HG02763 (cell line): ENCODE data around the gene SLC7A1.

ENCODE experiments used
- ATAC-seq: cut with Tn5 transposase; IDR thresholded peaks from one replicate; pipeline ENCODE4 v1.9.1; 2021; ENCODE audit warnings: mild to moderate bottlenecking, moderate library complexity; ENCODE audit not compliant: unreplicated experiment

Gene SLC7A1

GRCh38 chr13:29511980-29512379, 83.5 kb downstream of the SLC7A1 start:
- ATAC-seq: no peak

GRCh38 chr13:29511106-29511796, 84.2 kb downstream of the SLC7A1 start:
- ATAC-seq: no peak

DNA sequence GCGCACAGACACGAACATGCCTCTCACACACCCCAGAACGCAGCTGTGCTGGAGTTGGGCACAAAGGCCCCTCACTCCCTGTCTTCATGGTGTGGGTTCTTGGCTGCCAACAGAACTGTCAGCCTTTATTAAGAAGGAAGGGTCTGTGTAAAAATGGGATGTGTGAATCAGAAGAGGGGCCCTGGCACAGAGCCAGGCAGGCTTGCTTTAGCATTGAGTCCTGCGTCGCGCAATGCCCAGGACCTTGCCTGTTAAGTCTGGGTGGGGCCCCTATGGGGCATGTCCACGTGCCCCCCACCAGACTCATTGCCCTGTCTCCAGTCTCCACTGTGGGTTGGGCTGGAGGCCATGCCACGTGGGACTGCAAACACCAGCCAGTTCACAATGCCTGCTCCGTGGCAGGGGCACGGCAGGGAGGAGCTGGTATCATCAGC, 84.8 kb downstream of the SLC7A1 start:
- no peak for ATAC-seq

DNA sequence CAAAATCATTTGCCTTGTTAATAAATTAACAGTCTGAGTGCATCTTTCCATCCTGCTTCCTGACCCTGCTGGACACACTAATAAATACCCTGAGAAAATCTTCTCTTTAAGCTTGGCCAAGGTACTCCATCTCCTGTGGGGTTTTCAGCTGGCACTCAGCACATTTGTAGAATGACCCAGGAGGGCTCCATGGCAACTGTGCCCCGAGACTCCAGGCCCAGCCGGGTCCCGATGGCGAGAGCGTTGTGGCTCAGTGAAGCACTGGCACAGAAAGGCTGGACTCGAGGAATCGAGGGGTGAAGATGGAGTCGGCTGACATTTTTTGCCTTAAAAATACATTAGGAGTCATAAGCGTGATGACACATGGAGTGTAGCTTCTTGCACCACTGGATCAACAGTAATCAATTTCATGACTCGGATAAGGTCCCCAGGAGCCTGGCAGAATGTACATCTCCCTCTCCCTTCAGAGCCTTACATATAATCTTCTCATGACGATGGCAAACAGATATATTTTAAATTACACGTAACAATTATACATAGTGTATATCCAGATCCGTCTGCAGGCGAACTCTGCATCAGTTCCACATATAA, 85.4 kb downstream of the SLC7A1 start:
- no peak for ATAC-seq

- no peak for ATAC-seq
Measured at GRCh38 chr13:29508876-29509252, 86.6 kb downstream of the SLC7A1 start.

DNA sequence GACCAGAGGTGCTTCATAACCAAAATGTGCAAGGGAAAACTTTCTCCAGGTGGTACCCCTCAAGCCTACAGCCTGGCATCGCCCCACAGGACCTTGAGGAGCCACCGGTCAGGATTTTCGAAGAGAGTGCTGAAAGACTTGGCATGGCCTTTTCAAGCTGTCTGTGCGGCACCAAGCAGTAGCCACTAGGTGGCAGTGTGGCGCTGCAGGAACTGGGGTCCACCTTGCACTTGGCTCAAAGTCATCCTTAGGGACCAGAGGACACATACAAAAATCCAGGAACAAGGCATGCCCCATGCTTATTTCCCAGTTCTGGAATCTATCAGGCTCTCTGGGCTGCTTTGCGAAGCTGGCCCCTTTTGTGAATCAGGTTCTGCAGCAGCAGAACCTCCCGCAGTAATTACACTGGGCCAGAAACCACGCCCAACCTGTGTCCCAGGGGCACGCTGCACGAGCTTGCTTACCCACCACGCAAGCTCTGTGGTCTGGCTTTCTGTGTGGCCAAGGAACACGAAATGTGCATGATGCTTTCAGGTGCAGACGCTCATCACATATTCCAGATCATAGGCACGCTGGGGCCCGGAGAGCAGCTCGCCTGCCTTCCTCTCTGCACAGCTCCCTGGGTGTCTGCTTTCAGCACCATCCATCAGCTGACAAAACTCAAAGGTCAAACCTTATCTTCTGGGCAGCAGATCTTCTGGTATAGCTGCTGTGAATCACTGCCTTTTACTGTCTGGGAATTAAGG, 87.2 kb downstream of the SLC7A1 start:
- no peak for ATAC-seq

DNA sequence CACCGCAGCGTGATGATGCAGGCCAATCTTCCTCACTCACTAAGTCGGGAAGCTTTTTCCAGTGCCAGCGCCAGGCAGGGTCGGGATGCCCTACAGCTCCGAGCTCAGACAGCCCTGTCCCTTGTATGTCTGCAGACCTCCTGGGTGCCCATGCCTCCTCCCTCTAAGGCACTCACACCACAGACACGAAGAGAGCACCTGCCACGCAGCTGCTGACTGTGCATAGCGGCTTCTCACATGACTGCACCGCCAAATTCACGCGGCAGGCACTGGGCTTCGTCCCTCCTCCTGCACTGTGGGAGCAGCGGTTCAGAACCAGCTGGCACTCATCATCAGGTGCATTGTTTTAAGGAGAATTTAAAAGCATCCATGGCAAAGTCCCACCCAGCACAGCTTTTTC, 88.1 kb downstream of the SLC7A1 start:
- ATAC-seq: no peak

DNA sequence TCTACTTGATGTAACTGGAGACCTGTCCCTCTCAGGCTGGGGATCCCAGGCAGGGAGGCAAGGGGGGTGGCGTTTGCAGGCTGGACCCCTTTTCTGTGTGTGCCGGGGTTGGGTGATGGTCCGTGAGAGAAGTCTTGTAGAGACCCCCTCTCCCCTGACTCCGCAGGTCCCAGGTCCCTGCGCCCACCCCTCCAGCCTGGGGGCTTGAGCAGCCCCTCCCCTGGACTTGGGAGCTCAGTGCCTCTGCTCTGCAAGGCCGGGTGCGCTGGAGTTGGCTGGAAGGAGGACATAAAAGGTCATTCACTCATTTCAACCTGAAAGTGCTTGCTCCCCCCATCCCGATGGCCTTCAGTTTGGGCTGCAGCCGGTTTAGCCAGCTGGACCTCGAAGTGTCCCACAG, 89.5 kb downstream of the SLC7A1 start:
- ATAC-seq: no peak

- ATAC-seq: no peak
Measured at GRCh38 chr13:29505511-29505910, 90.0 kb downstream of the SLC7A1 start.

- ATAC-seq: no peak
Measured at GRCh38 chr13:29504691-29505090, 90.8 kb downstream of the SLC7A1 start.

DNA sequence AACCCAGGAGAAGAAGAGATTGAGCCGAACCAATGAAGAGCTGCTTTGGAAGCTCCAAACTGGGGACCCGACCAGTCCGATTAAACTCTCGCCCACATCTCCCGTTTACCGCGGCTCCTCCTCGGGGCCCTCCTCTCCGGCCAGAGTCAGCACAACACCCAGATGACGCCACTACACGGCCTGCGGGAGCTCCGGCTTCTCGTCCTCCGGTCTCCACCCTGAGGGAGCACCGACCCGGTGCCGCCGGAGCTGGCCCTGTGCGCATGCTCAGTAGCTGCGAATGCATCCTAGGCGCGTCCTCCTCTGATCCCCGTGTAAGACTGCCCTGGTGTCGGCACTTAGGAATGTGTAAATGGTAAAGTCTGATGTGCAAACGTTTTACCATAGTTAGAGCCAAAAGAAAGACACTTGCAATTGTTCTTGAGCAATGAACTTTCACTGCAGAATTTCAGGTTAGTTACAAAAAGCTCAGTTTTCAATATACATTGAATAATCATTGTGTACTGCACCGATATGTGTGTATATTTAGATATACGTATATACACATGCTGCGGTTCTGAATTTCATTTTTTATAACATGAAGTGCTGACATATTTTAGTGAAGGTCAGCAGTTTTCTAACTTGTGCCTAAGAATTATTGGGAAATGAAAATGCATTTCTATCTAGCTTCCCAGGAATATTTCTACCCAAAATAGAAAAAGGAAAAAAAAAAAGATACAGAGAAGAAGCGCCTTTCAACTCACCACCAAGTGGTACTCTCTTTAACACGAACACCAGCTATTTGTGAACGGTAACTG, 92.2 kb downstream of the SLC7A1 start:
- no peak for ATAC-seq

DNA sequence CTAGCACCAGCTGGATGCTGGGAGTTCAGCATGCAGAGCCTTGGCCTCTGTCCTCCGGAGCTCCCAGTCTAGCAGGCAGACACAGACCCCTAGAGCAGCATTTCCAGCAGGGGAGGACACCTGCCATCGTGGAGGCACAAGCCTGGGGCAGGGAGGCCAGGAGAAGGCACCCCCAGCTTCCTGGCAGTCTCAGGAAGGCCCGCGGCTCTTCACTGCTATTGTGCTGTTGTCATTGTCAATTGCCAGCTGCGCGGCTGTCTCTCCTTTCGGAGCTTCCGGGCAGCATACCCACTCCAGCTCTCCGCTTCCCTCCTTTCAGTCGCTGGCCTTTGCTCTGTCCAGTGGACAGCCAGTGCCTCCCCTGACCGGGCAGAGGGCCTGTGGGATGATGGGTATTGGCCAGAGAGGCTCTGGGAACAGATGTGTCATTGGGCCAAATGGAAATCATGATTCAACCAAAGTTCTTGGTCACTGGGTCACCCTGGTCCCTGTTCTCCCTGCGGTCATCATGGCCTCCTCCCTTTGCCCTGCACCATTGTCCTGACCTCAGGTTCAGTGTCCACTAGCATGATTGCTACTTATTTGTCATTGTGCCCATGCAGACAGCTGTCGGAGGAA, 93.0 kb downstream of the SLC7A1 start:
- ATAC-seq: no peak

DNA sequence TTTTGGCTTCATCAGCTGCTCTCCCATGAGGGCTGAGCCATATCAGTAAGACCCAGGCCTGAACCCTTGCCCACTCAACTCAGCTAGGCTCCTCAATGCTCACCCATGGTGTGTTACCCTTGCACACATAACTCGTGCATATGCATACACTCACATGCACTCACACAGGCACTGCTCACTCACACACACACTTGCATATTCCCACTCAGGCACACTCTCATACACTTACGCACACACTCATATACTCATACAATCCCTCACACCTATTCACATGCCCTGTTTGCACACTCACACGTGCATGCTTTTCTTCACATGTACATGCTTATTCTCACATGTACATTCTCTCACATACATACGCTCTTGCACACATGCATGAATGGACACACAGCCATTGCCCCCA, 93.8 kb downstream of the SLC7A1 start:
- ATAC-seq: no peak

DNA sequence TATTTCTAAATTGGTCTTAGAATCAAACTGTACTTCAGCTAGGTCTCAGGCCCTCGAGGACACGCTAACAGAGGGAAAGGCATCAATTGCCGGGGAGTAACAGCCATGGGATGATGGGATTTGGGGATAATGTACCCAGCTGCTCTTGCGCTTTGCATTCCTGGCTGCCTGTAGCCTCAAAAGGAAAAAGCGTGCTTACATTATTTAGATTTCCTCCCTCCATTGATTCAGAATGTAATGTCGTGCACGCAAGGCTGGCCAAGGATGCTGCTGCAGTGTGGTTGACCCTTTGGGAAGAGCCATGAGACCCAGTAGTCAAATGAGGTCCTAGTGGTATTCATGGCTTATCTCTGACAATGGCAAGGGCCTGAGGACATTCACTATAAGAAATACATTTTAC, 95.1 kb downstream of the SLC7A1 start:
- ATAC-seq: no peak

DNA sequence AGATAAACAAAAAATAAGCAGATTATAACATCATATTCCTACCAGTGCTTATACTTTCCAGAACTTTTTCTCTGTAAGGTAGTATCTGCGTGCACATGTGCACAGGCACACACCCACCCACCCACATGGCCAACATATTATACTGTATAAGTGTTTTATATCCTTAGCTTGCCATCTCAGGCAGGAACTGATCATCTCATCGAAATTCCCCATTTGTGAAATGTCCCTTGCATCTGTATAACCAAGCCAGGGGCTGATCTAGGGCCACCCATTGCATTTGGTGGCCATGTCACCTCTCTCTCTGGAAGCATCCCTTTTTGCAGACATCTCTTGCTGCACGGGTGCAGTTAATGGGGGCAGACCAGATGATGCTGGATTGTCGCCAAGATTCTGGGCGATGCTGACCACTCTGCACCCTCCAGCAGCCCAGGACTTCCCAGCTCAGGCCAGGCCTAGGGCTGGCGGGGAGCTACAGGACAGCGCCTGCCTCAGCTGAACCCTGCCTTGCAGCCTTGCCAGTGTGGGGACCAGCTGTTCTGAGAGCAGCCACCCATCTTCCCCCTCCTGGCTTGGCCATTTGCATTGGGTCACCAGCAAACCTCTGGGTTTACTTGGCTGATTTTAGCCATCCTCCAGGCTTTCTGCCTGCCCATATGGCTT, 95.9 kb downstream of the SLC7A1 start:
- no peak for ATAC-seq

DNA sequence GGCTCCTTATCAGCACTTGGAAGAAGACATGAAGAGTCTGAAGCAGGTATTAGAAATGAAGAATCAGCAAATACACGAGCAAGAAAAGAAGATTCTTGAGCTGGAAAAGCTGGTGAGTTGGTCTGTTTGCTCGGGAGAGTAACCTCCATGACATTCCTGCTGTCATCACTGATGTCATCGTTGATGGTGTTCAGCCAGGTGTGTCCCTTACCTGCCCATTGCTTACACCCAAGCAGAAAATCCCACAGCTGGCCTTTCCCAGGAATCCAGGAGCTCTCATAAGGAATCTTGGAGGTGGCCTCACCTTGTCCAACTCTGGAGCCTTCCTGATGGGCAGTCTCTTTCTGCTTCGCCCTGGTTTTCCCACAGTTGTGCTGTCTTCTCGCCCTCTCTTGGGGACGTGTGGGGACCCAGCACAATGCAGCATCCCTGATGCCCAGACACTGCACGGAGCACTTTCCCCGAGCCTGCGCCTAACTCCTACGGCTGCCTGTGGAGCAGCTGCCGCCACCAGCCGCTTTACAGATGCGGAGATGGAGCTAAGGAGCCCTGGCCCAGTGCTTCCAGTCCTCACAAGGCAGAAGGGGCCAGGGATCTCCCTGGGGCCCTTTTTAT, 97.0 kb downstream of the SLC7A1 start:
- ATAC-seq: no peak

GRCh38 chr13:29497137-29497654, 98.3 kb downstream of the SLC7A1 start:
- ATAC-seq: no peak

- ATAC-seq: no peak
Measured at GRCh38 chr13:29496241-29496712, 99.2 kb downstream of the SLC7A1 start.

DNA sequence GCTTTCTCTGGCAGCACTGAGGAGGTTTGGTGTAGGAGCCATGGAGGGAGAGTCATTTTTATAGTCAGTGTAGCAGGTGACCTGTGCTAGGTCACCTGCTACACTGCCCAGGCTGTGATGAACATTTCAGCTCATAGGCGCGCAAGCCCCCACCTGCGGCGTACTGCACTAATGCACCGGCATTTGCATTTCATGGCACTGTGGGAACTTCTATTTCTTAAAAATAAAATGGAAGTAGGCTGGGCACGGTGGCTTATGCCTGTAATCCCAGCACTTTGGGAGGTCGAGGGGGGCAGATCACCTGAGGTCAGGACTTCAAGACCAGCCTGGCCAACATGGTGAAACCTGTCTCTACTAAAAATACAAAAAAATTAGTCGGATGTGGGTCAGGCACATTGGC, 101.0 kb downstream of the SLC7A1 start:
- ATAC-seq: no peak

- ATAC-seq: no peak
Measured at GRCh38 chr13:29493796-29494195, 101.7 kb downstream of the SLC7A1 start.
